COLO668 (cell line): ENCODE results near the gene COX8A.
"Not testable (repeated sequence)": the region's sequence is repeated elsewhere in the genome, so short reads cannot be mapped to it uniquely, and the experiment has no call there.

Source experiments
- DNase-seq: peaks from one replicate; lab custom pipeline; 2025; ENCODE audit not compliant: unreplicated experiment; lab: John Stamatoyannopoulos, UW

The COX8A gene

GRCh38 chr11:63974259-63975143 lies at the start of gene COX8A:
TSS of gene COX8A (plus strand) at chr11:63974620. CDS start at chr11:63974681, 61 bp downstream.
- peak; percentile 98 for DNase-seq

DNA sequence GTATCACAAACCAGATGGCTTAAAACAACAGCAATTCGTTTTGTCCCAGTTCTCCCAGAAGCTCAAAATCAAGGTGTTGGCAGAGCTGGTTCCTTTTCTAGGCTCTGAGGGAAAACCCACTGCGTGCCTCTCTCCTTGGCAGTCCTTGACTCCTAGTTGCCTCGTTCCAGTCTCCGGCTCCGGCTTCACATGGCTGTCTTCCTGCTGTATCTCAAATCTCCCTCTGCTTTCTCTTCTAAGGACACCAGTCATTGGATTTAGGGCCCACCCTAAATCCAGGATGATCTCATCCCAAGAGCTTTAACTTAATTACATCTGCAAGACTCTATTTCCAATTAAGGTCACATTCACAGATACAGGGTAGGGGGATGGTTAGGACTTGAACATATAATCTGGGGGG lies 44.8 kb upstream of the COX8A start:
- no peak for DNase-seq

- DNase-seq, result no peak
Measured at GRCh38 chr11:63931045-63931444, 43.4 kb upstream of the COX8A start.

- no peak for DNase-seq
Measured at GRCh38 chr11:63931876-63932275, 42.5 kb upstream of the COX8A start.

GRCh38 chr11:63933459-63933858 lies 41.0 kb upstream of the COX8A start:
- no peak for DNase-seq

DNA sequence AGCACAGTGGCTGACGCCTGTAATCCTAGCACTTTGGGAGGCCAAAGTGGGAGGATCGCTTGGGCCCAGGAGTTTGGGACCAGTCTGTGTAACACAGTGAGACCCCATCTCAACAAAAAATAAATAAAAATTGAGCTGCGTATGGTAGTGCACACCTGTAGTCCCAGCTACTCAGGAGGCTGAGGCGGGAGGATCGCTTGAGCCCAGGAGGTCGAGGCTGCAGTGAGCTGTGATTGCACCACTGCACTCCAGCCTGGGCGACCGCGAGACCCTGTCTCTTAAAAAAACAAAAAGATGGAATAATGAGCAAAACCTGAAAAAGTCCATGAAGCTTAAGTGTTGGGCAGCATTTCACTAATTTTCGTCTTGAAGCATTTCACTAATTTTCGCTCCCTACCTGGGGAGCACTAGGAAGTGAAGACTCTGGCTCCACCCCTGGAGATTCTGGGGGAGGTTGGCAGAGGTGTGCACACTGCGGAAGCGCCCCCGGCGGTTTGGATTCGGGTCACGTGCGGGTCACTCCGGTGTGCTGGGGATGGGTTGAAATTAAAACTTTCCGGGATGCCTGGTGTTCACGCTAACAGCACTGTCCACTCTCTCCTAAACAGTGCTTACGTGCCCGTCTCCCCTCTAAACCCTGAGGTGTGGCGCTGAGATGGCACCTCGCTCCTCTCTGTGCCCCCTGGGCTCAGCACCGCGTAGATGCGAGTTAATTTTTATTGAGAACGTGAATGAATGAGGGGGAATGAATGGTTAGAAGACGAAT lies 36.5 kb upstream of the COX8A start:
- DNase-seq, result peak; percentile 73

DNA sequence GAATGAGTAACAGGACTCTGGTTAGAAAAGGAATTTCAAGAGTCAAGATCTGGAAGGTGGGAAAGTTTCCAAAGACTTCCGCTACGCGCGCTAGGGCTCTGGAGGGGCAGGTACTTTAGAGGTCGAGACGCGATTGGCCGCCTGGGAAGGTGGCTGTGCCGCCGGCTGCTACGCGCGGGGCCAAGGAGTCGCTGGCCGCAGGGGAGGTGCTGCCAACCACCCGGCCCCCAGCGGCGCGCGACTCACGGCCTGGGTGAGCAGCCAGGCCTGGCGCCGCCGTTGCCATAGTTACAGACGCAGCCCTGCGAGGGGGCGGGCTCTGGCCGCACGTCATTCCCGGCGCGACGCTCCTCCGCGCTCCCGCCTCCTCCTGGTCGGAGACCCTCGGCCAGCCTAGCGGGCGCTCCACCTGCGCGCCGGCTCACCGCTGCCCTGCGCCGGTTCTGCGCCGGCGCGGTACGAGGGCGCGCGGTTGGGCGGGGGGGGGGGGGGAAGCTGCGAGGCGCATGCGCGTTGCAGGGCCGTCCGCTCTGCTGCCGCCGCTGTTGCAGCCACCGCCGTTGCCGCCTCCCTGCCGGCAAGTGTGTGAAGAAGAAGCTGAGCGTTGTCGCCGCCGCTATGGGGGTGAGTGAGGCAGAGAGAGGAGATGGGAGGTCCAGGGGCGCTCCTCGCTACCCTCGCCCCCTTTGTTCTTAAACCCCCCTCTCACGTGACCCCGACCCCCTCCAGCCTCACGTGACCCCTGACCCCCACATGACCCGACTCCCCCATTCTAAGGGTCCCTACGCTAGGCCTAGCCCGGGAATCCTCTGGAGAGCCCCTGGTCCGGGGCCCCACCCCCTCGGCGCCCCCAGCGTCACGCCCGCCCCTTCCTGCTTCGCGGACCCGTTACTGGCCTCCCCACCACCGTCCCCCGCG lies 35.7 kb upstream of the COX8A start, which contains the start of gene NAA40:
NAA40 (plus strand) TSS at position 524 of the 918 bp plus-strand sequence; CDS start at position 619, 95 bp downstream.
- peak; percentile 99 for DNase-seq

DNA sequence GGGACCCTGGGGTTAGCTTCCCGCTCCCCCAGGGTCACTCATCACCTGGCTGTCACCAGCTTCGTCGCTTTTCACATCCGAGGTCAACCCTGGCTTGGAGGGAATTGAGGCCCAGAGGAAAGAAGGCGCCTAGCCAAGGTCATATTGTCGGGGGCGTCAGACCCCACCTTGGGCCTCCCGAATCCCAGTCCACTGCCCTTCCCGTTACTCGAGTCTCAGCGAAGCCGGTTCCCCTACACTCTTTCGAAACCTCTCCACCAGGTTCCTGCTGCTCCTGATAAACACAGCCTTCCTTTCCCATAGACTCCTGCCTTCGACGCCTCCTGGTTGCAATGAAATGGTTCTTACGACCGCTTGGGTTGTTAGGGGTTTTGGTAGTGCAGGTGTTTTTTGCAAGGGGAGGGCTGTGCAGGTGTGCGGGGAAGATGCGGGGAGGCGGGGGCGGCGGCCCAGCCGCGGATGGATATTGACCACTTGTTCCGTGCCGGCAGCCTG lies 35.0 kb upstream of the COX8A start:
- DNase-seq, result peak; percentile 30

DNA sequence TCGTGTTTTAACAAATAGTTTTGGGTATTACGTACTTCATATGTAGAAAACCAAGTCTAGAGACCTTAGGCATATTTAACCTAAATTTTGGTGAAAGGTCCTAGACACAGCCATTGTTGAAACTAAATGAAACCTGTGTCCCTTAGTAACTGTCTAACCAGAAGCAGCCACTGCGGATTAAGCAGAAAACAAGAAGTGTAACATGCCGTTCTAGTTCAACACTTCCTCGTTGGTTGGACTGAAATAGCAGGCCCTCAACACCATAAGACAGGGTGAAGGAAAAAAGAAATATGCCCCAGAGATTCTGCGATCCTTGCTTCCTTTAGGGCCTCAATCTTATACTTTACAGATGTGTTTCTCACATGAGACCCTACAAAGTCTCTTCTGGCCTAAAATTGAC lies 33.6 kb upstream of the COX8A start:
- no peak for DNase-seq

DNA sequence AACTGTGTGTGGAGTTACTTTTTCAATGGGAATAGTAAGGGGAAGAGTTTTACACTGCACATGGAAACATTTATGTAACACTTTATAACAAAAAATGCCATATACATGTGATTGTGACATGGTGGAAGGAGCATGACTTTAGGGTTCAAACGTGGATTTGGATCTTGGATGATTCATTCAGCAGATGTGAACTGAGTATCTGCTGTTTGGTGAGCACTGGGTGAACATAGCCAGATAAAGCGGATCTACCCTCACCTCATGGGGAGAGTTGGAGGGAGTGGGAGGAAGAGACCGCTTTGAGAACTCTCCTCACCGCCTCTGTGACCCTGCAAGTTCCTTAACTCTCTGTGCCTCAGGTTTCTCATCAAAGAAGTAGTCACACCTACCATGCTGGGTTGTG lies 32.5 kb upstream of the COX8A start:
- DNase-seq, result no peak

- DNase-seq, result no peak
Measured at GRCh38 chr11:63942803-63943202, 31.6 kb upstream of the COX8A start.

DNA sequence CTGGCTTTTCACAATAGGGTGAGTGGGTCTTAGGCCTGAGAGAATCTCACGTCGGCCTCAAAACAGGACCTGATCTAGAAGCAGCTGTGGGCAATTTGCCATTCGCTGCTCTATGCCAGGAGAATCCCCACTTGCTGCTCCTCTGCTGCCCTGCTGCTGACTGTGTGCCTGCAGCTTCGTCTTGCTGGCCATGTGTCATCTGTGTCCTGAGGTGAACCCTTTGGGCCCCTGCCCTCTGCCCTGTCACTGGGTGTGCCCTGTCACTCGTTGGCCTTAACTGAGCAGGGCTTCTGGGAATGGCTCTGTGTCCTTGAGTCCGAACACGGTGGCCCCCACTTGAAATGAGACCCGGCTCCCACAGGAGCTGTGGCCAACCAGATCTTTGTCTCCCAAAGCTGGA lies 29.4 kb upstream of the COX8A start:
- no peak for DNase-seq

- peak; percentile 59 for DNase-seq
Measured at GRCh38 chr11:63945477-63946163, 28.8 kb upstream of the COX8A start.

- DNase-seq, result no peak
Measured at GRCh38 chr11:63951779-63952536, 22.5 kb upstream of the COX8A start.

DNA sequence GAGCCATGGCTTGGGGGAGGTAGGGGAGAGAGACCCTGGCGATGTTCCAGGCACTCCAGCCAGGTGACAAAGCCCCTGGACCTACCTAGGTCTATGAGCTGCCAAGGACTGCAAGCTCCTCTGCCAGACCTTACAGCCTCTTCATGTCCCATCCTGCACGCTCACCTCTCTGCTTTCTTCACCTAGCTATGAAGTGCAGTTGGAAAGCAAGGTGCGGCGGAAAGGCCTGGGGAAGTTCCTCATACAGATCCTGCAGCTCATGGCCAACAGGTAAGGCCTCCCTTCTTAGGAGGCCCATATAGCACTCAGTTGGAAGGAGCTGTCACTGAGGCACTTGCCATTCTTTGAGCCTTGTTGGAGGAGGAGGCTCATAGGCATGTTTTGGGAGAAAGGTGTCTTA lies 21.9 kb upstream of the COX8A start:
- no peak for DNase-seq

- no peak for DNase-seq
Measured at GRCh38 chr11:63958008-63958407, 16.4 kb upstream of the COX8A start.

- DNase-seq, result peak; percentile 89
Measured at GRCh38 chr11:63961608-63962412, 12.6 kb upstream of the COX8A start.

GRCh38 chr11:63963895-63964294 lies 10.5 kb upstream of the COX8A start:
- DNase-seq, result not testable (repeated sequence)

DNA sequence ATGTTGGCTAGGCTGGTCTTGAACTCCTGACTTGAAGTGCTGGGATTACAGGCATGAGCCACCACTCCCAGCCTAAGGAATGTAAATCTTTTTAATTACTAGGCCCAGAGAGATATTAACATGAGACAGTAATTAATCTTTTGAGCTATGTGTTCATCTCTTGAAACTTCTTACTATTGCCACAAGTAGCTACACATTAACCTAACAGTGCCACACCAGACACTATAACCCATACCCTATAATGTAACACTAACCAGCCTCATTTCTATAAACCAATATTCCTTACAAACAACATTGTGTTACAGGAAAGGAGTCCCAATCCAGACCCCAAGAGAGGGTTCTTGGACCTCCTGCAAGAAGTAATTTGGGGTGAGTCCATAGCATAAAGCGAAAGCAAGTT lies 8.0 kb upstream of the COX8A start:
- DNase-seq, result no peak
